Calu3 (cell line): ENCODE results near the gene PALS1. TPM values are rescaled to one million over a fixed set of nuclear protein-coding genes. Genes with fewer than 3 reads are reported as not detected.

Experiments
- BruUV-seq: library from RNA; stranded (reverse); fragments of 400-500 nt; replicated peaks from 2 replicates; lab custom pipeline; 2021; lab: Mats Ljungman, UMichigan
- CTCF ChIA-PET: fragments of 300-600 bp; sonication (Branson Sonifier 250); formaldehyde crosslinking; loops from one replicate; lab custom pipeline; 2022; ENCODE audit warnings: antibody characterized with exemption; lab: Charles Lee
- DNase-seq: peaks from one replicate; pipeline ENCODE4 v3.0.0; 2022
- H3K27ac Mint-ChIP-seq: one replicate; pipeline ENCODE4 v1.8.0; 2022; ENCODE audit warnings: mixed read lengths; ENCODE audit not compliant: unreplicated experiment
- H3K27me3 Mint-ChIP-seq: one replicate; pipeline ENCODE4 v1.8.0; 2022; ENCODE audit warnings: mixed read lengths; ENCODE audit not compliant: unreplicated experiment
- H3K36me3 Mint-ChIP-seq: one replicate; pipeline ENCODE4 v1.8.0; 2022; ENCODE audit warnings: mild to moderate bottlenecking, moderate library complexity, mixed read lengths; ENCODE audit not compliant: insufficient read depth, unreplicated experiment
- H3K4me1 Mint-ChIP-seq: one replicate; pipeline ENCODE4 v1.8.0; 2022; ENCODE audit warnings: mild to moderate bottlenecking, low read depth, mixed read lengths; ENCODE audit not compliant: unreplicated experiment
- H3K4me3 Mint-ChIP-seq: one replicate; pipeline ENCODE4 v1.8.0; 2022; ENCODE audit warnings: mild to moderate bottlenecking, low read depth, moderate library complexity, mixed read lengths; ENCODE audit not compliant: unreplicated experiment
- H3K9me3 Mint-ChIP-seq: one replicate; pipeline ENCODE4 v1.8.0; 2022; ENCODE audit warnings: low read depth, mixed read lengths; ENCODE audit not compliant: unreplicated experiment
- intact Hi-C: fragments of 100-400 bp; cut with micrococcal nuclease; formaldehyde crosslinking; loops from one replicate; pipeline ENCODE4 v1.10.0; 2022; ENCODE audit not compliant: unreplicated experiment
- total RNA-seq: library from RNA; stranded (reverse); gene quantifications from 2 replicates; pipeline ENCODE4 v1.2.3, GENCODE V29; 2022
- TF ChIP-seq, protein P1 (sequence below): fragments of 200-600 bp; IDR thresholded peaks from one replicate; pipeline ENCODE4 v1.8.0; 2022; ENCODE audit warnings: antibody characterized with exemption; ENCODE audit not compliant: unreplicated experiment

The PALS1 gene
- total RNA-seq, 1 experiment from 2014 or later = 40.4 TPM

- Mint-ChIP-seq H3K36me3 (no peaks in the 10 kb centered on the region), H3K4me1 (peaks cover 46% of the 10 kb centered on the region), H3K9me3 (no peaks in the 10 kb centered on the region), H3K4me3 (no peak overlapping the region), H3K27me3 (no peaks in the 10 kb centered on the region), H3K27ac (no peak overlapping the region)
- no TSS peak for BruUV-seq
- CTCF ChIA-PET = interaction anchor here (0.6 kb wide), 1 partner anchor 11 kb away, joined by 4 read pairs; no protein-coding TSS in a partner anchor
- intact Hi-C loops = no loop called here
- TF ChIP-seq, protein P1, sequence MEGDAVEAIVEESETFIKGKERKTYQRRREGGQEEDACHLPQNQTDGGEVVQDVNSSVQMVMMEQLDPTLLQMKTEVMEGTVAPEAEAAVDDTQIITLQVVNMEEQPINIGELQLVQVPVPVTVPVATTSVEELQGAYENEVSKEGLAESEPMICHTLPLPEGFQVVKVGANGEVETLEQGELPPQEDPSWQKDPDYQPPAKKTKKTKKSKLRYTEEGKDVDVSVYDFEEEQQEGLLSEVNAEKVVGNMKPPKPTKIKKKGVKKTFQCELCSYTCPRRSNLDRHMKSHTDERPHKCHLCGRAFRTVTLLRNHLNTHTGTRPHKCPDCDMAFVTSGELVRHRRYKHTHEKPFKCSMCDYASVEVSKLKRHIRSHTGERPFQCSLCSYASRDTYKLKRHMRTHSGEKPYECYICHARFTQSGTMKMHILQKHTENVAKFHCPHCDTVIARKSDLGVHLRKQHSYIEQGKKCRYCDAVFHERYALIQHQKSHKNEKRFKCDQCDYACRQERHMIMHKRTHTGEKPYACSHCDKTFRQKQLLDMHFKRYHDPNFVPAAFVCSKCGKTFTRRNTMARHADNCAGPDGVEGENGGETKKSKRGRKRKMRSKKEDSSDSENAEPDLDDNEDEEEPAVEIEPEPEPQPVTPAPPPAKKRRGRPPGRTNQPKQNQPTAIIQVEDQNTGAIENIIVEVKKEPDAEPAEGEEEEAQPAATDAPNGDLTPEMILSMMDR = no peak
- no peak for DNase-seq
Measured at GRCh38 chr14:67253076-67253635, 11.9 kb downstream of the PALS1 start.

GRCh38 chr14:67257906-67258305 lies 16.7 kb downstream of the PALS1 start:
- CTCF ChIA-PET = no interaction called here
- TF ChIP-seq, protein P1 = no peak
- Mint-ChIP-seq H3K27ac (no peak overlapping the region), H3K4me1 (peaks cover 27% of the 10 kb centered on the region), H3K36me3 (no peaks in the 10 kb centered on the region), H3K27me3 (no peaks in the 10 kb centered on the region), H3K9me3 (no peaks in the 10 kb centered on the region), H3K4me3 (no peak overlapping the region)
- intact Hi-C loops = no loop called here
- BruUV-seq = no TSS peak
- no peak for DNase-seq

- Mint-ChIP-seq H3K9me3 (no peaks in the 10 kb centered on the region), H3K36me3 (no peaks in the 10 kb centered on the region), H3K4me1 (peaks cover 19% of the 10 kb centered on the region), H3K27ac (no peak overlapping the region), H3K4me3 (no peak overlapping the region), H3K27me3 (no peaks in the 10 kb centered on the region)
- CTCF ChIA-PET = interaction anchor here (0.6 kb wide), 1 partner anchor 37 kb away, joined by 5 read pairs; no protein-coding TSS in a partner anchor
- no TSS peak for BruUV-seq
- TF ChIP-seq, protein P1 = no peak
- intact Hi-C loops = no loop called here
- DNase-seq = no peak
Measured at GRCh38 chr14:67260965-67261364, 19.7 kb downstream of the PALS1 start.

GRCh38 chr14:67263499-67264149 lies 22.4 kb downstream of the PALS1 start:
- CTCF ChIA-PET = no interaction called here
- peaks cover 19% of the 10 kb centered on the region for H3K4me1 Mint-ChIP-seq
- no peak for DNase-seq
- H3K4me3 Mint-ChIP-seq = no peak overlapping the region
- intact Hi-C loops = no loop called here
- no peaks in the 10 kb centered on the region for H3K9me3 Mint-ChIP-seq
- H3K36me3 Mint-ChIP-seq = no peaks in the 10 kb centered on the region
- H3K27me3 Mint-ChIP-seq = no peaks in the 10 kb centered on the region
- no TSS peak for BruUV-seq
- H3K27ac Mint-ChIP-seq = no peak overlapping the region
- TF ChIP-seq, protein P1 = no peak
